SHP77 (cell line): Measurements from ENCODE around the gene POP4.
"Not testable (repeated sequence)": the region's sequence is repeated elsewhere in the genome, so short reads cannot be mapped to it uniquely, and the experiment has no call there.

Experiments used
- DNase-seq, 2 experiments: peaks; one replicate each; lab custom pipeline; 2025; lab: John Stamatoyannopoulos, UW

Gene POP4, protein sequence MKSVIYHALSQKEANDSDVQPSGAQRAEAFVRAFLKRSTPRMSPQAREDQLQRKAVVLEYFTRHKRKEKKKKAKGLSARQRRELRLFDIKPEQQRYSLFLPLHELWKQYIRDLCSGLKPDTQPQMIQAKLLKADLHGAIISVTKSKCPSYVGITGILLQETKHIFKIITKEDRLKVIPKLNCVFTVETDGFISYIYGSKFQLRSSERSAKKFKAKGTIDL

DNA sequence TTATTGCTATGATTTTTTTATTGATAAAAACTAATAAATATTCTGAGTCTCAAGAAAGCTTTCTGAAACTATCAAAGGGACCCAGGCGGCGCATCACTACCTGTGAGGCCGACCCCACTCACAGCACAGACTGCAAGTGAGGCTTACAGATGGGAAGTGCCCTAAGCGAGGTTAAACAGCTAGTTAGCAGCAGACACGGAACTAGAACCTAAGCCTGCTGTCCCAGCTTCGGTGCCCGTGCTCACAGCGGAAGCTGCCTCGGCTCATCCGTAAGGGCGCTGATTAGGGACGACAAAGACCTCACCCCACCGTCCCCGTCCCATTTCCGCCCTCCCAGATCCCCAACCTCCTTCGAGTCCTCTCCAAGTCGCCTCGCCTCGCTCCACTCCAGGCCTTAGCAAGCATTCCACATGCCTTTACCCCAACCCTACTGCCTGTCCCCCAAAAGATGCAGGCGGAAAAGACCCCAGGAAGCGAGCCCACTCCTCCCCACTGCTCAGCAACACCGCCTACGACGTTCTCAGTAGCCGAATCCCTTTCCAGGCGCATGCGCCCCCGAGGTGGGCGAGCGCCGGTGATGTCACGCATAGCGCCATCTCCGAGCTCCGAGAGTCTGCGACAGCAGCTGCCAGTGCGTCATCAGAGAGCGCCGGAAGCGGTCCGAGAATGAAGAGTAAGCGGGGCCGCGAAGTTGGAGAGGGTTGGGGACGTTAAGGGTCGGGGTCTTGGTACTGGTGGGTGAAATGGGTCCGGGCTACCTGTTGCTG, at the start of gene POP4:
TSS of gene POP4 (plus strand) at position 631 of the 767 bp plus-strand sequence. CDS start at position 667, 36 bp downstream.
- DNase-seq: peak; percentile 86 to 92

DNA sequence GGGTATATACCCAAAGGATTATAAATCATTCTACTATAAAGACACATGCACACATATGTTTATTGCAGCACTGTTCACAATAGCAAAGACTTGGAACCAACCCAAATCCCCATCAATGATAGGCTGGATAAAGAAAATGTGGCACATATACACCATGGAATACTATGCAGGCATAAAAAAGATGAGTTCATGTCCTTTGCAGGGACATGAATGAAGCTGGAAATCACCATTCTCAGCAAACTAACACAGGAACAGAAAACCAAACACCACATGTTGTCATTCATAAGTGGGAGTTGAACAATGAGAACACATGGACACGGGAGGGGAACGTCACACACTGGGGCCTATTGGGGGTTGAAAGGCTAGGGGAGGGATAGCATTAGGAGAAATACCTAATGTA, 47.0 kb upstream of the POP4 start:
- not testable (repeated sequence) for DNase-seq

DNA sequence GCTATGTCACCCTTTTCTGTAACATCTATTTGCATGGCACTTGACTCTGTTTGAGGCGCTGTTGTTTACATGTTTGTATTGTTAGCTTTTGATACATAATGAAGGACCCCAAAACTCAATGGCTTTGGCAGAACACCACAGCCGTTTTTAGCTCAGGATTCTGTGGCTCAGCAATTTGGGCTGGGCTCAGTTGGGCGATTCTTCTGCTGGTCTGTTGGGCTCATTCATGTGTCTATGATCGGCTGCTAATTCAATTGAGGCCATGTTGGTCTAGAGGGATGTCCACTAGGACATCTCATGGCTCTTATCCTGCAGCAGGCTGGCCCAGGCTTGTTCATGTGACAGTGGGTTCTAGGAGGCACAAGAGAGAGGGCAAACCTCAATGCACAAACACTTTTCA, 46.3 kb upstream of the POP4 start:
- DNase-seq: no peak

DNA sequence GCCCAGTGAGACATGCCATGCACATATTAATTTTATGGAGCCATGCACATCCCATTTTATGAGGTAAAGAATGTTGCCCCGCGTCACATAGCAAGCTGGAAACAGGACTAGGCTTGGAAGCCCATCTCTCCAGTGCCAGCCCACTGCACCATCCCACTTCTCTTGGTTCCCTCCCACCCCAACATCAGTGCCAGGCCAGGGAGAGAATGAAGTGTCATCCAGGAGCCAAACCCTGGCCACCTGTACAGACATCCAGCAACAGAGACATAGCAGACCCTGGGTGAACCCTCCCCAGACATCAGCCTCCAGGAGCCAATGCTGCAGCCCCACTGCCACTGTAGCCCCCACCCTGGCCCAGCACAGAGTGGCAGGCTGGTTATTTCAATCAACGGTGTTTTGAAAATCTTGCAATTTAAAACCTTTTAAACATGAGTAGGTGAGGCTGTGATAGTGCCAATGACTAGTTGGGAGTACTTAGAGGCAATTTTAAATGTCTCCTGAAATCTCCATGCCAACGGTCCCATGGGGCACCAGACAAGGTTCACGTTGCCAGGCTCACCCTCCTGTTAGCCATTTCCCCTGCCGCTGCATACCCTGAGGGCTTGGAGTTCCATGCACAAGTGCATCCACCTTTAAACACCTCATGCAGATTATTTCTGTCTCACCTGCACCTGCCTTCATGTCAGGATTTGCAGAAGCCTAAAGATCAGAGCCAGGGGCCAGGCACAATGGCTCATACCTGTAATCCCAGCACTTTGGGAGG, 45.6 kb upstream of the POP4 start:
- no peak for DNase-seq

DNA sequence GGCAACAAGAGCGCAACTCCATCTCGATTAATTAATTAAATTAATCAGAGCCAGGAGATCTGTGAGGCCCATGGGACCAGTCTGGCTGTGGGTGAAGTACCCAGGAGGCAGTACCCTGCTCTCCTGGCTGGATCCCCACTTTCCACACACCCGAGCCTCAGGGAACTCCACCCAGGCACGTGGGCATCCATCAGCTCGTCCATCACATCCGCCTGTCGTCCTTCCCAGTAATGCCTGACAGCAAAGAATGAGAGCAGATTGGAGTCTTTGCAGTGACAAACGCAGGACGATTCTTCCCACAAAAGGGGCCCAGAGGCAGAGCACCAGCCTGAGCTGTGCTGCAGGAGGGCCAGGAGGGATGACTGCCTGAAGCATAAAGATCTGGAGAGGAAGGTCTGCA, 44.5 kb upstream of the POP4 start:
- DNase-seq: no peak

DNA sequence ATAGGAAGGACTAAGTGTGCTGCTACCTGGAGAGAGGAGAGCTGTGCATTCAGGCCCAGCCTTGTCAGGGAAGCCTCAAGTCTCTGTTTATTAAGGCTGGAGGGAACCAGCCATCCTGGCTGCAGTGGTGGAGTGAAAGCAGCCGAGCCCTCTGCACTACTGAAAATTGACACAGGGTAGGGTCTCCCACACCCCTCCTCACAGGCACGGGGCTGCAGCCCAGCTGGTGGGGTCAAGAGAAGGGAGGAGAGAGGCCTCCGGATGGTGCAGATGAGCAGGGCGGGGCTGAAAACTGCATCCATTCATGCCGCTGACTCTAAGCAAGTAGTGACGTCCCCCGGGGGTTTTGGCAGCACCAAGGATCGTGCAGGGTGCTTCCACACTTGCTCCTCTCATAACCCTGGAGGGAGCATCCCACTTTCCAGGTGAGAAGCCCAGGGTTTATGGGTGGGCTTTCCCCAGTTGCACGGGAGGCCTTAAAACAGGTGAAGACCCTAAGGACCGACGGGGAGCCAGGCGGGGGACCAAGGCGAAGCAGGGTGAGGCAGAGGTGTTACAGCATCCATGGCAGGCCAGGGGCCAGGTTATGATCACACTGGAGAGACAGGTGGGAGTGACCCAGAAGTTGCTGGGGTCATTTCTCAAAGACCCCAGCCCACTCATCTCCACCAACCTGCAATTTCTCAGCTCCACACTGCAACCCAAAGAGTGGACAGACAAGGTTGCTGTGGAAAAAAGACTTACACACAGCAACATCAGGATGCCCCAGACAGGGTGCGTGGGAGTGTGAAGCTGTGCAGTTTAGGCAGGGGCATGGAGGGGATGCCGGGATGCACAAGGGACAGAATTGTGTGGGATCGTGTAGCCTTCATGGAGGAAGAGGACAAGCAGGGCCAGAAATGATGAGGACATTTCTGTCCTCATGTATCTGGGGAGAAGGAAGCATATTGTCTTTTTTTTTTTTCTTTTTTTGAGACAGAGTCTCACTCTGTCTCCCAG, 43.5 kb upstream of the POP4 start:
- no peak for DNase-seq

DNA sequence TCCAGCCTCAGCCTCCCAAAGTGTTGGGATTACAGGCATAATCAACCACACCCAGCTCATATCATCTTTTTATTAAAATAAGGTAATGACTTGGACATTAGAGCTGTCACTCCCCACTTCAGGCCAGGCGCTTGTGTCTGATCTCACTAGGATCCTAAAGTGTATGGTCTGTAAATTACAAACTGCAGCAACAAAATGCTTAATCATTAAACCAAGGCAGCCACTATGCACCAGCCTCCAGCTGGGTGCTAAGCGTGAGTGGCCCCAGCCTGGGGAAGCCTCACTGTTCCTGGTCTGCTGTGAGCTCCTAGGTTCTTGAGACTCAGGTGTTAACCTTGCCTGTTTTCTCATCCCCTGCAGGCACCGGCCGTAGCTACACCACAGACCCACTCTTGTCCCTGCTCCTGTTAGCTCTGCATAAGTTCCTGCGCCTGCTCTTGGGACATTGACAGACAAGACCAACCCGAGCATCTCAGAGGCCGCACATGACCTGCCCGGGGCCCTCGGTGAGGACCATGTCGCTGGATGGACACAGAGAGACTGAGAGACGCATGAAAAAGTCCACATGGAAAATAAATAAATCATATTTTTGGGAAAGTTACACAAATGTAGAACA, 42.5 kb upstream of the POP4 start:
- no peak for DNase-seq

DNA sequence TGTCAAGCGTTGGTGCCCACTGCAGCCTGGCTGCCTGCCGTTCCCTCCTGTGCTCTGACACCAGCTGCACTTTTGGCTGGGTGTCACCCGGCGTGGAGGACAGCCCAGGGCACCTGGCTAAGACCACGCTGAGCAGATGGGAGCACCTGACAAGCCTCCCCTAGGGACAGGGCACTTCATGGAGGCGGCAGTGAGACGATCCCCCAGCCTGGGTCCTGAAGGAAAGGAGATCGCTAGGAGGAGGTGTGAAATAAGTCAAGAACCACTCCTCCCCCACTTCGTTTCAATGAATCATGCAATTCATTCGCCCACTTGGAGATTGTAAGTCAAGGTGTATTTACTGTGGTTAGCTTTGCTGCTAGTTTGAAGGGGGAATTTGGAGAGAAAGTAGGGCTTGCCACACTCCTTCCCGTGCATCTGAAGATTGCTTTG, 41.5 kb upstream of the POP4 start:
- no peak for DNase-seq

DNA sequence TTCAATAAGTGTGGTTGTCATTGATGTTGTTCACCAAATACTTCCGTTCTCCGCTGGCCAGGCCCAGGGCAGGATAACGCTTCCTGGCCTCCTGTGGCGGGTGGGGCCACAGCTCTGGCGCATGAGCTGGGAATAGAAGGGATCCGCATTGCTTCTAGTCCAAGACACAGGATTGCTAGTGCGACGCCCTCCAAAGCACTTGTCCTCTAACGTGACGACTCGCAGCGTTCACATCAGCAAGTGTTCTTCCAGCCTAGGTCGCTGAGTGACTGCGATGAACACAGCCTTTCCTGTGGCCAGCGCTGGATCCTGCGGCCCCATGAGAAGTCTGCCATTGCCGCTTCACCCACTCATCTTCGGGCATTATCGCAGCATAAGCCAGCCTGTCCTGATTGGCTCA, 40.9 kb upstream of the POP4 start:
- no peak for DNase-seq

DNA sequence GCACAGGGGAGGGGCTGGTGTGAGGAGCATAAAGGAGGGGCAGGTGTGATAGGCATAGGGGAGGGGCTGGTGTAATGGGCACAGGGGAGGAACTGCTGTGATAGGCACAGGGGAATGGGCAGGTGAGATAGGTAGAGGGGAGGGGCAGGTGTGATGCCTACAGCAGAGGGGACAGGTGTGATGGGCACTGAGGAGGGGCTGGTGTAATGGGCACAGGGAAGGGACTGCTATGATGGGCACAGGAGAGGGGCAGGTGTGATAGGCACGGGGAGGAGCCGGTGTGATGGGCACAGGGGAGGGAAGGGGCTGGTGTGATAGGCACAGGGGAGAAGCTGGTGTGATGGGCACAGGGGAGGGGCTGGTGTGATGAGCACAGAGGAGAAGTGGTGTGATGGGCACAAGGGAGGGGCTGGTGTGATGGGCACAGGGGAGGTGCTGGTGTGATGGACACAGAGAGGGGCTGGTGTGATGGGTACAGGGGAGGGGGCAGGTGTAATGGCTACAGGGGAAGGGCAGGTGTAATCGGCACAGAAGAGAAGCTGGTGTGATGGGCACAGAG, 39.5 kb upstream of the POP4 start:
- DNase-seq: no peak

DNA sequence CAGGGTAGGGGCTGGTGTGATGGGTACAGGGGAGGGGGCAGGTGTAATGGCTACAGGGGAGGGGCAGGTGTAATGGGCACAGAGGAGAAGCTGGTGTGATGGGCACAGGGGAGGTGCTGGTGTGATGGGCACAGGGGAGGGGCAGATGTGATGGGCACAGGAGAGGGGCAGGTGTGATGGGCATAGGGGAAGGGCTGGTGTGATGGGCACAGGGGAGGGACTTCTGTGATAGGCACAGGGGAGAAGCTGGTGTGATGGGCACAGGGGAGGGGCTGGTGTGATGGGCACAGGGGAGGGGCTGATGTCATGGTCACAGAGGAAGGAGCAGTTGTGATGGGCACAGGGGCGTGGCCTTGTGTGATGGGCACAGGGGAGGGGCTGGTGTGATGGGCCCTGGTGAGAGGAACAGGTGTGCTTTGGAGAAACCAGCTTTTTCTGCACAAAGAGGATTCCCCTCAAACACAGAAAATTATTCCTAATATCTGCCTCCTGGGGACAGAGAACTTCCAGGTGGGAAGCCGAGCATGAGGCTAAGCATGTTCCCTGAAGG, 38.6 kb upstream of the POP4 start:
- no peak for DNase-seq

DNA sequence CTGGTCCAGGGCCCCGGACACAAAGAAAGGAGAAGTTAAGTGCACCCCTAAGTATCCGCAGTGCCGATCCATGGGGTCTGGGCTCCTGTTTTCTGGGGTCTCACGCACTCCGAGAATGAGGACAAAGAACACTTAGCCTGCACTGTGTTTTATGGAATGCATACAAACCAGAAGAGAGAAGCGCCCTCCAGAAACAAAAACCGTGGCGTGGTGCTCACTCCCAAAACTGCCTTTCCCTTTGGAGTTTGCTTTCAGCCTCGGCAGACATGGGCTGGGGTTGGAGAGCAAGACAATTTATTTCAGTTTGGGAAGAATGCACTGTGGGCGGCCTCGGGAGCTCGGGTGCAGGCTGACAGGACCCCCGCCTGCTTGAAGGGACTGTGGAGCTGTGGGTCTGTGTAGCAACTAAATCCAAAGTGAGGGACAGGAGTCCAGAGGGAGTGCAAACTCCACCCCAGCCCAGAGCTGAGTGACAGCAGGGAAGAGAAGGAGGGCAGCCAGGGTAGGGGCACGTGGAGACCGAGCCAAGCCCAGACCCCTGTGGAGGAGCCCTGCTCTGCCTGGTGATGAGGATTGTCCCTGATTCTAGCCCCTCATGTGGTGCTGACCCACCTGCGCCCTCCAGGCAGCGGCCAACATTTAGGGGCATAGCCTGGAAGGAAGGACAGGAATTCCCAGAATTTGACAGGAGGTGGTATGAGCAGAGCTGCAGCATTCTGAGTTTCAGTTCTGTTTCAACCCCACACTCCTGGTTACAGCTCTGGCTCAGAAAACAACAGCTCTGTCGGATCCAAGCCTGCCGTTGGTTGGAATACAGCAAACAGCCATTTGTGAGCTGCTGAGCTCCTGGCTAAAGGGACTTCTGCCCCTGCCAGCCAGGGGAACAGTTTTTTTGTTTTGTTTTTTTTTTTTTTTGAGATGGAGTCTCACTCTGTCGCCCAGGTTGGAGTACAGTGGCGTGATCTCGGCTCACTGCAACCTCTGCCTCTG, 37.8 kb upstream of the POP4 start:
- DNase-seq: no peak

DNA sequence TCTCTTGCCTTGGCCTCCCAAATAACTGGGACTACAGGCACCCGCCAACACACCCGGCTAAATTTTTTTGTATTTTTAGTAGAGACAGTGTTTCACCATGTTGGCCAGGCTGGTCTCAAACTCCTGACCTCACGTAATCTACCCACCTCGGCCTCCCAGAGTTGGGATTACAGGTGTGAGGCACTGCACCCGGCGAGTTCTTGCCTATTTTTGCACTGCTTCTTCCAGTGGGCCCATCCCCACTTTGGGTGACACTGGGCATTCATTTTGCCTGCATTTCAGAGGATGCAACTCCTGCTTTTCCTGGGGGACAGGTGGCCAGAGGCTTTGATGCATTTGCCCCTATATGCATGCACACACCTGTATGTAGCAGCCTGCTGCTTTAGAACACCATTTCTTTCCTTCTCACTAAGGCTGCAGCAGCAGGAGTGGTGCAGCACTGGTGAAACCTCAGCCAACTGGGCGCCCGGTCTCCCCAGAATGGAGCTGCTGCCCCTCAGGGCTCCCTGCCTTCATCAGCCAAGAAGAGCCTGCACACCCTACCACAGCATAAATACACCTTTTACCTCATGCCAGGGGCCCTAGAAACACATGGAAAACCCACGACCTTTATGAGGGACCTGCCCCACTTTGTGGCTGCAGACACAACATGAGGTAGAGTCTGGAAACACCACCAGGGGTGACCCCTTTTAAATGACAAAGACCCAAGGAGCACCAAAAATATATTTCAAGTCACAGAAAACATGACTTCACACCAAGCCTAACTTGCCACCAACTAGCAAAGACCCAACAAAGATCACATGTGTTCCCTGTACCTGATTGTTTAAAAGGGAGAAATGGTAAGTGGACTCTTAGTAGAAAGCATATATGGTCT, 36.8 kb upstream of the POP4 start:
- DNase-seq: no peak

DNA sequence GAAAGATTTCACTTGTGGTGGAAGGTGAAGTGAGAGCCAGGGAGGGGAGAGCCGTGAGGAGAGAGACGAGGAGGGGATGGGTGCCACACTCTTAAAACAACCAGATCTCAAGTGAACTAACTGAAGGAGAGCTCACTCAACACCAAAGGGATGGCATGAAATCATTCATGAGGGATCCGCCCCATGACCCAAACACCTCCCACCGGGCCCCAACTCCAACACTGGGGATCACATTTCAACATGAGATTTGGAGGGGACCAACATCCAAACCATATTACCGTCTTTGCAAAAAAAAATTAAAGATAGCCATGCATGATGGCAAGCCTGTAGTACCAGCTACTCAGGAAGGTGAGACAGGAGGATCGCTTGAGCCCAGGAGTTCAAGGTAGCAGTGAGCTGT, 34.9 kb upstream of the POP4 start:
- DNase-seq: no peak

DNA sequence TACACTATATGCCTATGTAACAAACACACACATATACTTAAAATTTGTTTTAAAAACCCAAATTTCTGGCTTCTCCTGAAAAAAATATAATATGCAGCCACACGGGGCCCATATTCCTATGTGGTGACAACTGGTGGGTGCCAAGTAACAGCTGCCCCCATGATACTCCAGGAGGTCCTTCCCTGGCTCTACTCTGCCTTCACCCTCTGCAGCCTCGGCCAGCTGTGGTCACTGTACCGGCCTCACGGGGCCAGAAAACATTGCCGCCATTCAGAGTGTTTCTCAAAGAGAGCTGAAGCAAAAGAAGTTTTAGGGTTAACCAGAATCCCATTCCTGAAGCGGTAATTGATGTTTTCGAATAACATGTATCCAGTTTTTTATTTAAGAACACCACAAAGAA, 32.6 kb upstream of the POP4 start:
- DNase-seq: no peak

DNA sequence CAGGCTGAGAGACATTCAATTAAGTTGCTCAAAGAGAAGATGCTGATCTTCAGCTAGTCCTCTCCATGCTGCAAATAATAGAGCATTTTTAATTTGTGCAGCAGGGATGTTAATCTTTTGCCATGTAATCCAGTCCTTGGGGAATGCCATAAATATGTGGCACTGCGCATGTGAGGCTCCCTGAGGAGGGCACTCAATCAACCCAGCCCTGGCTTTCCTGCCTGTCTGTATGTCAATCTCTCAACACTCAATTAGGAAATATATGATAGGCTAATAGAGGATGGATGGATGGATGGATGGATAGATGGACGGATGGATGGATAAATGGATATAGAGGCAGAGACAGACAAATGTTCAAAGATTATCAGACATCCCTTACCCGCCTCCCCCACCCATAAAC, 31.6 kb upstream of the POP4 start:
- no peak for DNase-seq

DNA sequence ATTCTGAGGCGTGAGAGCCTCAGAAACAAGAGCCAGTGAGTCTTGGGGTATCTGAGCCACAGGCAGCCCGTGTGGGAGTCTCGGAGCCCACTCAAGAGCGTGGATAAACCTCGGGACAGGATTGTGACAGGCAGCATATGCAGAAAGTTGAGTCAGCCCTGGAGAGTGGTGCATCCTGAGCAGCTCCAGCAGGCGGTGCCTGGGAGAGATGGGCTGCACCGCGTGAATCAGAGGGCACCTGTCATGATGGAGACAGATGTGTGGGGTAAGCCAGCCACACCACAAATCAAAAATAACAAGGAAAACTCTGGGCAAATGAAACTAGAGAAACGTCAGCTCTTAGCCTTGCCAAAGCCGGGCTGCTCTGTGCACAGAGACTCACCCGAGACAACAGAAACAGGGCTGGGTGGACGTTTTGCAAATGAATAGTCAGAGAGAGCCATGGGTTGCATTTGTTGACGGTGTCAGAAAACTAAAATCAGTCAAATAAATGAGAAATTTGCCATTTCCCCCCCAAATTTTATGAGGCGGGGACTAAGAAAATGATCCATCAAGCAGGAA, 30.0 kb upstream of the POP4 start:
- no peak for DNase-seq
